Right atrium auricular region (tissue), 2 donors: ENCODE measurements around the gene MAML2. TPM values are rescaled to one million over a fixed set of nuclear protein-coding genes. Genes with fewer than 3 reads are reported as not detected.

Experiments
- DNase-seq: peaks from one replicate; pipeline ENCODE4 v3.0.0-alpha.2; 2019; ENCODE audit warnings: low spot score
- H3K27ac ChIP-seq, 2 donors: fragments of 200-600 bp; sonication (generic); 1 replicate in 1 of 2; 2 replicates in 1 of 2; pipeline ENCODE4 v1.5.1; 2016 to 2019
- H3K27me3 ChIP-seq, 2 donors: fragments of 200-600 bp; sonication (generic); one replicate each; pipeline versions ENCODE4 v1.5.1 to v1.6.0; 2017 to 2019
- H3K36me3 ChIP-seq: fragments of 200-600 bp; sonication (generic); one replicate; pipeline ENCODE4 v1.5.1; 2016
- H3K4me1 ChIP-seq, 2 donors: fragments of 200-600 bp; sonication (generic); one replicate each; pipeline versions ENCODE4 v1.5.1 to v1.6.0; 2017 to 2019
- H3K4me3 ChIP-seq, 2 donors: fragments of 200-600 bp; sonication (generic); 1 replicate in 1 of 2; 2 replicates in 1 of 2; pipeline ENCODE4 v1.5.1; 2017 to 2019; ENCODE audit warnings: mild to moderate bottlenecking in 1 of 2, moderate library complexity in 1 of 2
- H3K9me3 ChIP-seq, 2 donors: fragments of 200-600 bp; sonication (generic); one replicate each; pipeline ENCODE4 v1.5.1; 2019
- CTCF ChIP-seq, 2 donors: fragments of 200-600 bp; sonication (generic); IDR thresholded peaks; one replicate each; pipeline ENCODE4 v1.5.1; 2019; ENCODE audit warnings: antibody characterized with exemption in 2 of 2
- total RNA-seq, 2 donors: library from RNA; depleted of rRNA; stranded (reverse); fragments of >200 nt; gene quantifications; one replicate each; pipeline ENCODE4 v1.1.0, GENCODE V29; 2016

Gene MAML2
- total RNA-seq, 2 donors from 2014 or later = 7.6 to 16.6 TPM

DNA sequence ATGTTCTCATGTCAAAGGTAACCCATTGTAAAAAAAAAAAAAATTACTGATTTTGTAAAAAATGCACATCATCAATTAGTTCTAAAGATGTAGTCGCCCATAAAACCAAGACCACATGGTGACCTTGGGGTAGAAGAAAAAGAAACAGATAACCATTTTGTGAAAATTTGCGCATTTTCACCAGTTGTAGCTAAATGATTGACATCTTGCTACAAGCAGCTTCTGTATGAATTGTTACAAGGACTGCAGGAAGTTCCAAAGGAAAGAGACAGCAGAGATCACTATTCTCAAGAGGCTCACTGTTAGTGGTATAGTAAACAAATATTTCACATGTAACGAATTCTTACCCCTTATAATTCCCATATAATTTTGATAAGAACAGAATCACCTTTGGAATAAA, 48.7 kb downstream of the MAML2 start:
- Histone ChIP-seq H3K27me3 (no peaks in the 10 kb centered on the region), H3K4me1 (peaks cover 0 to 29% of the 10 kb centered on the region in 2 donors), H3K9me3 (no peaks in the 10 kb centered on the region), H3K36me3 (no peaks in the 10 kb centered on the region), H3K27ac (no peak overlapping the region), H3K4me3 (no peak overlapping the region)
- no peak for TF ChIP-seq CTCF (IDR thresholded peaks at IDR 0.05)
- no peak for DNase-seq

- Histone ChIP-seq H3K27ac (peak overlapping the region; percentile 49 to 52), H3K4me3 (no peak overlapping the region), H3K36me3 (no peaks in the 10 kb centered on the region), H3K9me3 (no peaks in the 10 kb centered on the region), H3K4me1 (peaks cover 0 to 26% of the 10 kb centered on the region in 2 donors), H3K27me3 (no peaks in the 10 kb centered on the region)
- DNase-seq = no peak
- TF ChIP-seq CTCF (IDR thresholded peaks at IDR 0.05) = no peak
These were observed 49.4 kb downstream of the MAML2 start for GRCh38 chr11:96293598-96294021.

DNA sequence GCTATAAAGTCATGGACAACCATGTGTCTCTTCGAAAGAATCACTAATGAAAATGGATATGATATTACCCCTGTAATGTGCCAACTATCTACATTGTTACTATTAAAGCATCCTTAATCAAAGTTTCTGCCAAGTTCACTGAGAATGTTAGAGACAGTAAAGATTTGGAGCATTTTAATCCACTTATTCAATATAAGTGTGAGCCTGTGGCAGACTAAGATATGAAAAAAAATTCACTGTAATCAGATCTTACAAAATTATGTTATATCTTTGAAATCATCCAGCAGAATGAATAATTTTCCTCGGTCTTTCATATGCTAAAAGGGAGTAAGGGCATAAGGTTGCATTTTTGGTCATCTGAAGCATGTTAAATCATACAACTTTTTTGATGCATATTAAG, 49.9 kb downstream of the MAML2 start:
- H3K9me3 ChIP-seq = no peaks in the 10 kb centered on the region
- no peak for TF ChIP-seq CTCF (IDR thresholded peaks at IDR 0.05)
- no peak overlapping the region for H3K4me3 ChIP-seq
- no peak for DNase-seq
- H3K36me3 ChIP-seq = no peaks in the 10 kb centered on the region
- H3K4me1 ChIP-seq = peaks cover 0 to 26% of the 10 kb centered on the region in 2 donors
- no peaks in the 10 kb centered on the region for H3K27me3 ChIP-seq
- H3K27ac ChIP-seq = peak overlapping the region in 1 of 2 donors; percentile 52

DNA sequence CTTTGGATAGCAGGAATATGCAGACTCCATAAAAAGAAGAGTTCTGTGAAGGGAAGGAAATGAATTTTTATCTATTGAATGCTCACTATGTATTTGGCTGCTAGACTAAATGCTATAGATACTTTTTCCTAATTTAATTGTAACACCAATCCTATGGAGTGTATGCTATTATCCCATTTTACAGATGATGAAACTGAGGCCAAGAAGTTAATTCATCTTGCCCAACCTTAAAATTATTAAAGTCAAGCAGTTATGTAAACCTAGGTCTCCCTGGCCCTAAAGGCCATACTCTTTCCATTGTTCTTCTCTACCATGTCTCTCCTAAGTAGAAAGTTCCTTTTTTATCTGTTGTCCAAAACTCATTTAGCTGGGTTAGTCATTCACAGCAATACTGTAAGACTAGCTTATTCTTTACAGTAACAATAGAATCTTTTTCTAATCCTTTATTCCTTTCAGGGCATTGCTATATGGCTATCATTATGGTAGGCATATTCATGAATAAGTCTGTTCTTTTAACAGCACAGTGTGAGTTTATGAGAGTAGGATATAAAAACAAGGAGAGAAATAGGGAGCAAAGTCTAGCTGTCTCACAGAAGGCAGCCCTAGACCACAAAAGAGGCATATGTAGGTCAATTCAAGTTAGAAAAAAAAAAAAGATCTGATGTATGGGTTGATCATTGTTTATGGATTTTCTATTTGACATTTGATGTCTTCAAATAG, 50.5 kb downstream of the MAML2 start:
- DNase-seq = no peak
- H3K36me3 ChIP-seq = no peaks in the 10 kb centered on the region
- H3K27ac ChIP-seq = no peak overlapping the region
- no peaks in the 10 kb centered on the region for H3K27me3 ChIP-seq
- no peak overlapping the region for H3K4me3 ChIP-seq
- H3K4me1 ChIP-seq = peaks cover 0 to 26% of the 10 kb centered on the region in 2 donors
- no peak for TF ChIP-seq CTCF (IDR thresholded peaks at IDR 0.05)
- H3K9me3 ChIP-seq = no peaks in the 10 kb centered on the region

DNA sequence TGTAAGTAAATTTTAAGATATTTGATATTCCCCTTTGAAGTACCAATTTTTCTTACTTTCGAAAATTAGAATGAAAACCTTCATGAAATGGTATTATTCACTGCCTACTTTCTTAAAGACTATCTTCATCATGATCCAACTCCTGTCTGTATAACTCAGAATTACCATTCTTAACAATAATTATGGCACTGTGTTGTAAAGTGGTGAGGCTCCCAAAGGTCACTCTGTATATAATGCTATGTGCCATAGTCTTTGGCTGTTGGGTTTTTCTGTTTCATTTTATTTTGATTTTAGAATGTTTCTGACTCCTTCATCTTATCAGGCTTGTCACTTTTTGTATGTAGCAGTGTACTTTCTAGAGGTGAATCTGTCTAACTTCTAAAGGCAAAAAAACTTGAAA, 52.4 kb downstream of the MAML2 start:
- Histone ChIP-seq H3K9me3 (no peaks in the 10 kb centered on the region), H3K4me3 (no peak overlapping the region), H3K27ac (no peak overlapping the region), H3K27me3 (no peaks in the 10 kb centered on the region), H3K36me3 (no peaks in the 10 kb centered on the region), H3K4me1 (peaks cover 0 to 26% of the 10 kb centered on the region in 2 donors)
- TF ChIP-seq CTCF (IDR thresholded peaks at IDR 0.05) = no peak
- no peak for DNase-seq

DNA sequence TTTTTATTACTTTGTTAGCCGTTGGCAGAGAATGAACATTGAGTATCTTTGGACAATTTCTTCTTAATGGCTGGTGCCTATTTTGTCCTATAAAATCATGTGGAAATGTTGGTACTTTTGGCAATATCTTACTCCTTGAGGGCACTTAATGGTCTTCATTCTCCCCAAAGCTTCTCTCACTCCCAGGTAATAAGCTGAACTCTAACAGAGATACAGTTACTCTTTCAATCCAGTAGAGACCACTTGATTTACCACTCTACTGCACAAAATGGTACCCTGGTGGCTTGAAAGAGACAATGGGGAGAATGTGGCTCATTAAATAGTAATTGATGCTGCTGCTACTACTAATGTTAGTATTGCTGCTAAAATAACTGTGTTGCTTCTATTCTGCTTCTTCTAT, 53.0 kb downstream of the MAML2 start:
- Histone ChIP-seq H3K27me3 (no peaks in the 10 kb centered on the region), H3K9me3 (no peaks in the 10 kb centered on the region), H3K36me3 (no peaks in the 10 kb centered on the region), H3K27ac (no peak overlapping the region), H3K4me3 (no peak overlapping the region), H3K4me1 (peaks cover 0 to 26% of the 10 kb centered on the region in 2 donors)
- DNase-seq = no peak
- TF ChIP-seq CTCF (IDR thresholded peaks at IDR 0.05) = no peak
